HCT116 (cell line): ENCODE results near the gene RAB11A. TPM values are rescaled to one million over a fixed set of nuclear protein-coding genes. Genes with fewer than 3 reads are reported as not detected.

Source experiments
- ATAC-seq: fragments of 200-7000 bp; cut with Tn5 transposase; 2 replicates; pipeline ENCODE4 v1.9.1; 2020; ENCODE audit warnings: mild to moderate bottlenecking, moderate library complexity
- BruUV-seq: library from RNA; stranded (reverse); fragments of 400-500 nt; replicated peaks from 2 replicates; lab custom pipeline; 2021; lab: Mats Ljungman, UMichigan
- CTCF ChIA-PET: fragments of 300-600 bp; sonication (Branson Sonifier 250); formaldehyde crosslinking; loops from one replicate; lab custom pipeline; 2021; ENCODE audit warnings: antibody characterized with exemption; lab: Charles Lee
- POLR2A ChIA-PET: fragments of 300-600, 350-600 bp; sonication (Branson Sonifier 250); formaldehyde crosslinking; loops from one replicate; lab custom pipeline; 2021; ENCODE audit warnings: antibody characterized with exemption; lab: Charles Lee
- RAD21 ChIA-PET, 2 experiments: fragments of 300-600 bp; sonication (Branson Sonifier 250); formaldehyde crosslinking; loops; one replicate each; lab custom pipeline; 2023; ENCODE audit warnings: low total read pairs in 2 of 2; ENCODE audit not compliant: uncharacterized antibody in 2 of 2, unreplicated experiment in 2 of 2, low non-redundant PET in 1 of 2; lab: Charles Lee
- DNase-seq: peaks from one replicate; pipeline ENCODE4 v3.0.0-alpha.2; 2010; ENCODE audit warnings: low read depth, low spot score
- H2AFZ ChIP-seq: fragments of 200-600 bp; shearing (Covaris generic), sonication (generic); 2 replicates; pipeline ENCODE4 v1.6.1; 2017; ENCODE audit warnings: low read depth, mixed run types, mixed read lengths, antibody characterized with exemption, low read length; ENCODE audit not compliant: poor library complexity, severe bottlenecking
- H3K27ac ChIP-seq: 2 replicates; pipeline ENCODE4 v1.5.1; 2012; ENCODE audit warnings: low read depth, low read length
- H3K27me3 ChIP-seq: fragments of 200-600 bp; sonication (generic); 2 replicates; pipeline ENCODE4 v1.6.1; 2016; ENCODE audit warnings: mixed run types, low read length, mixed read lengths; ENCODE audit not compliant: insufficient read depth
- H3K36me3 ChIP-seq, 2 experiments: fragments of 200-500 bp in 1 of 2; fragments of 200-600 bp in 1 of 2; sonication (Bioruptor generic) in 1 of 2; sonication (generic) in 1 of 2; 2 replicates each; pipeline versions ENCODE4 v1.5.1 to v1.6.1; 2014 to 2016; ENCODE audit warnings: low read length in 2 of 2, inconsistent platforms in 1 of 2, mixed read lengths in 1 of 2, mixed run types in 1 of 2; ENCODE audit not compliant: insufficient read depth in 2 of 2, control insufficient read depth in 1 of 2
- H3K4me1 ChIP-seq, 2 experiments: fragments of 200-600 bp in 1 of 2; sonication (generic) in 1 of 2; 2 replicates each; pipeline versions ENCODE4 v1.5.1 to v1.6.1; 2012 to 2017; ENCODE audit warnings: low read length in 2 of 2, inconsistent platforms in 1 of 2, mild to moderate bottlenecking in 1 of 2, mixed read lengths in 1 of 2, mixed run types in 1 of 2, moderate library complexity in 1 of 2; ENCODE audit not compliant: insufficient read depth in 2 of 2, control insufficient read depth in 1 of 2
- H3K4me2 ChIP-seq: fragments of 200-600 bp; sonication (generic); 2 replicates; pipeline ENCODE4 v1.6.1; 2017; ENCODE audit warnings: mixed run types, low read length, mixed read lengths
- H3K4me3 ChIP-seq, 2 experiments: fragments of 200-600 bp in 1 of 2; sonication (generic) in 1 of 2; replicated peaks in 1 of 2; 2 replicates each; pipeline ENCODE4 v1.5.1; 2011 to 2016; ENCODE audit warnings: low read length in 2 of 2, control low read depth in 1 of 2, low read depth in 1 of 2, mild to moderate bottlenecking in 1 of 2, mixed read lengths in 1 of 2, mixed run types in 1 of 2
- H3K79me2 ChIP-seq: fragments of 200-600 bp; sonication (generic); 2 replicates; pipeline ENCODE4 v1.6.1; 2017; ENCODE audit warnings: mild to moderate bottlenecking, mixed run types, low read length, moderate library complexity, mixed read lengths; ENCODE audit not compliant: insufficient read depth
- H3K9ac ChIP-seq: fragments of 200-600 bp; sonication (generic); 2 replicates; pipeline ENCODE4 v1.6.1; 2016; ENCODE audit warnings: low read length, mixed read lengths
- H3K9me2 ChIP-seq: fragments of 200-600 bp; sonication (generic), shearing (Covaris generic); 2 replicates; pipeline ENCODE4 v1.6.1; 2017; ENCODE audit warnings: mixed run types, mild to moderate bottlenecking, moderate library complexity; ENCODE audit not compliant: insufficient read depth
- H3K9me3 ChIP-seq, 2 experiments: fragments of 200-500 bp in 1 of 2; fragments of 200-600 bp in 1 of 2; sonication (Bioruptor generic) in 1 of 2; sonication (generic) in 1 of 2; 2 replicates each; pipeline ENCODE4 v1.6.1; 2014 to 2017; ENCODE audit warnings: low read length in 2 of 2, mixed read lengths in 2 of 2, inconsistent platforms in 1 of 2, low read depth in 1 of 2, mild to moderate bottlenecking in 1 of 2, mixed run types in 1 of 2, moderate library complexity in 1 of 2; ENCODE audit not compliant: control insufficient read depth in 1 of 2, insufficient read depth in 1 of 2
- H4K20me1 ChIP-seq: fragments of 200-600 bp; sonication (generic), shearing (Covaris generic); 2 replicates; pipeline ENCODE4 v1.6.1; 2017; ENCODE audit warnings: mixed run types, mild to moderate bottlenecking, moderate library complexity; ENCODE audit not compliant: insufficient read depth
- ATF3 ChIP-seq: IDR thresholded peaks from 2 replicates; pipeline ENCODE4 v1.6.1; 2012
- CBX3 ChIP-seq: IDR thresholded peaks from 2 replicates; pipeline ENCODE4 v1.6.1; 2012; ENCODE audit warnings: low read depth
- CTCF ChIP-seq, 3 experiments: fragments of 200-600 bp in 1 of 3; sonication (generic) in 1 of 3; IDR thresholded peaks in 2 of 3; conservative IDR thresholded peaks in 1 of 3; 2 replicates each; pipeline ENCODE4 v1.5.1; 2012 to 2017; ENCODE audit warnings: low read depth in 2 of 3, low read length in 2 of 3, antibody characterized with exemption in 1 of 3, borderline replicate concordance in 1 of 3, control low read depth in 1 of 3, mild to moderate bottlenecking in 1 of 3, mixed read lengths in 1 of 3, mixed run types in 1 of 3, moderate library complexity in 1 of 3; ENCODE audit not compliant: insufficient read depth in 1 of 3
- EGR1 ChIP-seq: IDR thresholded peaks from 2 replicates; pipeline ENCODE4 v1.6.1; 2012; ENCODE audit warnings: low read depth
- ELF1 ChIP-seq: IDR thresholded peaks from 2 replicates; pipeline ENCODE4 v1.6.1; 2012; ENCODE audit warnings: low read depth, borderline replicate concordance
- EZH2 ChIP-seq: fragments of 200-600 bp; sonication (generic); IDR thresholded peaks from 2 replicates; pipeline ENCODE4 v1.6.1; 2017; ENCODE audit warnings: antibody characterized with exemption, mixed run types
- EZH2phosphoT487 ChIP-seq: fragments of 200-600 bp; IDR thresholded peaks from 2 replicates; pipeline ENCODE4 v1.6.1; 2018; ENCODE audit warnings: antibody characterized with exemption, borderline replicate concordance
- FOSL1 ChIP-seq: IDR thresholded peaks from 2 replicates; pipeline ENCODE4 v1.6.1; 2012; ENCODE audit warnings: low read depth
- JUND ChIP-seq: IDR thresholded peaks from 2 replicates; pipeline ENCODE4 v1.6.1; 2012
- MAX ChIP-seq: IDR thresholded peaks from 2 replicates; pipeline ENCODE4 v1.6.1; 2012
- SP1 ChIP-seq: IDR thresholded peaks from 2 replicates; pipeline ENCODE4 v1.6.1; 2012; ENCODE audit warnings: low read depth
- SRF ChIP-seq: IDR thresholded peaks from 2 replicates; pipeline ENCODE4 v1.6.1; 2012; ENCODE audit warnings: low read depth
- YY1 ChIP-seq: IDR thresholded peaks from 2 replicates; pipeline ENCODE4 v1.6.1; 2011; ENCODE audit warnings: low read length, low read depth, moderate library complexity, mild to moderate bottlenecking; ENCODE audit not compliant: insufficient replicate concordance; ENCODE audit errors: extremely low read depth
- ZNF274 ChIP-seq: fragments of 200-500 bp; sonication (Bioruptor generic); IDR thresholded peaks from 2 replicates; pipeline ENCODE4 v1.6.1; 2014; ENCODE audit warnings: mild to moderate bottlenecking, low read depth, low read length, inconsistent platforms
- intact Hi-C: fragments of 100-400 bp; cut with micrococcal nuclease; formaldehyde crosslinking; loops from 2 replicates; pipeline ENCODE4 v1.10.0; 2022
- total RNA-seq: library from RNA; stranded (reverse); gene quantifications from one replicate; pipeline ENCODE4 v1.2.1, GENCODE V29; 2021; ENCODE audit not compliant: unreplicated experiment

Gene RAB11A
- total RNA-seq, 1 experiment from 2014 or later: 234 TPM

DNA sequence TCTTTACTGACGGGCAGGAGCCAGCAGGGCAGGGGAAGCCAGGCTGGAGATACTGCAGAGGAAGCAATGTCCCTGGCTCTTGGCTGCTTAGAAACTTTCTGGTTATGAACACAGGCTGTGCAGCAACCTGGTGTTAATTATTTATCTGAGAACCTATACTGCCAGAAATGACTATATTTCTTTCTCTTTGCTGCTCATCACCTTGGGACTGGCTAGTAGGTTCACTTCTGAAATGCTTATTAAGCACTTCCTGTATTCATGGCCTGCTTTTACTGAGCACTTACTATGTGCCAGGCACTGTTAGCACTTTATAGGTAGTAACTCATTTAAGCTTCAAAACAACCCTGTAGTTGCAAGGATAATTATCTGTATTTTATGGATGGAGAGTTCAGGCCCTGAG lies 57.6 kb downstream of the RAB11A start:
- H2AFZ ChIP-seq: no peak overlapping the region
- no TSS peak for BruUV-seq
- CTCF ChIA-PET: no interaction called here
- TF ChIP-seq CTCF (IDR thresholded peaks at IDR 0.05 in 2 of 3, conservative IDR thresholded peaks at IDR 0.05 in 1 of 3; ENCODE audit: borderline replicate concordance in 1 of 3, insufficient read depth in 1 of 3, low read depth in 2 of 3, low read length in 2 of 3) (no peak), CBX3 (no peak), YY1 (no peak), EZH2phosphoT487 (no peak), ELF1 (no peak), SP1 (no peak), FOSL1 (no peak), MAX (no peak), JUND (no peak), SRF (no peak), ATF3 (no peak), EGR1 (no peak), EZH2 (no peak), ZNF274 (no peak)
- H3K4me1 ChIP-seq: no peaks in the 10 kb centered on the region
- RAD21 ChIA-PET: no interaction called here
- H3K27me3 ChIP-seq: no peaks in the 10 kb centered on the region
- no peaks in the 10 kb centered on the region for H3K36me3 ChIP-seq
- no peak overlapping the region for H3K27ac ChIP-seq
- no peak overlapping the region for H3K4me3 ChIP-seq
- no peaks in the 10 kb centered on the region for H4K20me1 ChIP-seq
- H3K9me2 ChIP-seq: no peaks in the 10 kb centered on the region
- H3K4me2 ChIP-seq: no peak overlapping the region
- no peak overlapping the region for H3K9ac ChIP-seq
- intact Hi-C loops: no loop called here
- H3K79me2 ChIP-seq: no peaks in the 10 kb centered on the region
- DNase-seq (no peak), ATAC-seq (no peak)
- POLR2A ChIA-PET: no interaction called here
- H3K9me3 ChIP-seq: no peaks in the 10 kb centered on the region
